ENCODE measurements around the gene LCN12. TPM values are rescaled to one million over a fixed set of nuclear protein-coding genes. Genes with fewer than 3 reads are reported as not detected.

LCN12 gene
- total RNA-seq, 1 experiment from 2014 or later: 2.1 TPM

DNA sequence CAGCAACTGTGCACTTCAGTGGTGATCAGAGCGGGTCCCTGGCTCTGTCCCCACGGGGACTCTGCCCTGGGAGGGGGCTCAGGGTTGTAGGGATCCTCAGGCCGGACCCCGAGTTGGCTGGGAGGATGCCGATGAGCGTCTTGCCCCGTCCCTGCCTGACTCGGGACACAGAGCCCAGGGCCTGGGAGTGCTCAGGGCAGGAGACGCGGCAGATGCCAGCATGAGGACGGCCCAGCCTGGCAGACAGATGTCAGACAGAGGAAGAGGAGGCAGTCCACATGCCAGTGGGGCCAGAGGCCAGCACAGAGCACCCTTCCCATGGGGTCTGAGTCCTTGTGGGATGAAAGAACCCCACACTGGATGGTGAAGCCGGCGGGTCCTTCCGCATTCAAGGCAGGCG, 11.3 kb downstream of the LCN12 start:
- Histone ChIP-seq H3K79me2 (ENCODE audit: insufficient read depth, low read length) (no peaks in the 10 kb centered on the region), H3K4me1 (ENCODE audit: insufficient read depth, low read length) (peaks cover 2% of the 10 kb centered on the region; the same call in 1 of the 2 replicates), H3T11ph (ENCODE audit: low read length) (no peak overlapping the region), H2BK12ac (ENCODE audit: insufficient read length, low read depth, low read length) (no peak overlapping the region), H3K23me2 (ENCODE audit: insufficient read length, low read depth, low read length, poor library complexity, severe bottlenecking) (no peaks in the 10 kb centered on the region), H3K9ac (ENCODE audit: extremely low read depth, insufficient read length, low read length) (no peak overlapping the region), H2BK20ac (ENCODE audit: low read depth, low read length, poor library complexity, severe bottlenecking) (no peak overlapping the region), H2BK15ac (ENCODE audit: low read depth, low read length) (no peak overlapping the region), H3K23ac (ENCODE audit: insufficient read length, low read depth, low read length) (no peak overlapping the region), H4K5ac (ENCODE audit: insufficient read length, low read depth, low read length) (no peak overlapping the region), H3K14ac (ENCODE audit: insufficient read depth, low read length) (no peak overlapping the region), H4K91ac (ENCODE audit: insufficient read length, low read depth, low read length) (no peak overlapping the region), H2AFZ (ENCODE audit: low read length) (no peak overlapping the region), H3K56ac (ENCODE audit: insufficient read length, low read depth, low read length) (no peak overlapping the region), H3K9me3 (ENCODE audit: control insufficient read depth, low read depth, low read length) (no peaks in the 10 kb centered on the region), H3K79me1 (ENCODE audit: insufficient read depth, low read depth, low read length, poor library complexity, severe bottlenecking) (no peaks in the 10 kb centered on the region), H3K27me3 (ENCODE audit: insufficient read depth, low read length) (no peaks in the 10 kb centered on the region), H3K18ac (ENCODE audit: insufficient read length, low read depth, low read length) (no peak overlapping the region), H2AK5ac (ENCODE audit: insufficient read length, low read length) (no peak overlapping the region), H3K4ac (ENCODE audit: low read depth, low read length) (no peak overlapping the region), H2BK5ac (ENCODE audit: insufficient read length, low read length) (no peak overlapping the region), H3K4me2 (ENCODE audit: insufficient read depth, insufficient read length, low read length) (no peak overlapping the region), H4K8ac (replicated peaks; ENCODE audit: insufficient read length, low read depth, low read length) (no peak overlapping the region), H3K27ac (ENCODE audit: insufficient read length, low read depth, low read length) (no peak overlapping the region), H4K20me1 (ENCODE audit: control insufficient read depth, insufficient read depth, insufficient read length) (no peaks in the 10 kb centered on the region), H2BK120ac (ENCODE audit: low read depth, low read length, poor library complexity, severe bottlenecking) (no peak overlapping the region)
- Mint-ChIP-seq H3K36me3 (ENCODE audit: insufficient read depth in 1 of 3, low read depth in 3 of 3) (no peaks in the 10 kb centered on the region), H3K27me3 (ENCODE audit: low read depth) (peaks cover 18% of the 10 kb centered on the region), H3K27ac (no peak overlapping the region), H3K4me1 (peaks cover 7 to 15% of the 10 kb centered on the region in 2 experiments), H3K4me3 (no peak overlapping the region), H3K9me3 (no peaks in the 10 kb centered on the region)
- TF ChIP-seq, protein P1, sequence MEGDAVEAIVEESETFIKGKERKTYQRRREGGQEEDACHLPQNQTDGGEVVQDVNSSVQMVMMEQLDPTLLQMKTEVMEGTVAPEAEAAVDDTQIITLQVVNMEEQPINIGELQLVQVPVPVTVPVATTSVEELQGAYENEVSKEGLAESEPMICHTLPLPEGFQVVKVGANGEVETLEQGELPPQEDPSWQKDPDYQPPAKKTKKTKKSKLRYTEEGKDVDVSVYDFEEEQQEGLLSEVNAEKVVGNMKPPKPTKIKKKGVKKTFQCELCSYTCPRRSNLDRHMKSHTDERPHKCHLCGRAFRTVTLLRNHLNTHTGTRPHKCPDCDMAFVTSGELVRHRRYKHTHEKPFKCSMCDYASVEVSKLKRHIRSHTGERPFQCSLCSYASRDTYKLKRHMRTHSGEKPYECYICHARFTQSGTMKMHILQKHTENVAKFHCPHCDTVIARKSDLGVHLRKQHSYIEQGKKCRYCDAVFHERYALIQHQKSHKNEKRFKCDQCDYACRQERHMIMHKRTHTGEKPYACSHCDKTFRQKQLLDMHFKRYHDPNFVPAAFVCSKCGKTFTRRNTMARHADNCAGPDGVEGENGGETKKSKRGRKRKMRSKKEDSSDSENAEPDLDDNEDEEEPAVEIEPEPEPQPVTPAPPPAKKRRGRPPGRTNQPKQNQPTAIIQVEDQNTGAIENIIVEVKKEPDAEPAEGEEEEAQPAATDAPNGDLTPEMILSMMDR (conservative IDR thresholded peaks at IDR 0.05): no peak
- WGBS (ENCODE audit: extremely low coverage, insufficient read length, low lambda C conversion rate): no CpG with 5 or more reads among the region's 15 CpGs
- no peak for DNase-seq
